MM.1S (cell line): ENCODE results near the gene TTC22.

ENCODE experiments used
- CTCF ChIP-seq: fragments of 300-600 bp; sonication (generic); IDR thresholded peaks from 2 replicates; pipeline ENCODE4 v1.5.1; 2016; ENCODE audit warnings: antibody characterized with exemption, low read length, mixed read lengths
- EZH2 ChIP-seq: fragments of 300-600 bp; sonication (generic); optimal IDR thresholded peaks from 2 replicates; pipeline ENCODE3; 2017; ENCODE audit warnings: low read depth, mild to moderate bottlenecking, antibody characterized with exemption, low read length, mixed read lengths
- EZH2phosphoT487 ChIP-seq: fragments of 300-600 bp; sonication (generic); IDR thresholded peaks from 2 replicates; pipeline ENCODE4 v1.6.1; 2018; ENCODE audit warnings: antibody characterized with exemption, low read length

- no peak for TF ChIP-seq CTCF
- TF ChIP-seq EZH2: no peak
- no peak for TF ChIP-seq EZH2phosphoT487
These were observed 8.5 kb upstream of the TTC22 start for GRCh38 chr1:54809496-54810074.
